Stomach (tissue), 4 donors: ENCODE data around the gene HOXB3.

Experiments
- POLR2A ChIP-seq, 4 donors: fragments of 450-650 bp; IDR thresholded peaks; one replicate each; pipeline ENCODE4 v1.6.1; 2016; ENCODE audit warnings: antibody characterized with exemption in 4 of 4, control low read depth in 2 of 4, mild to moderate bottlenecking in 1 of 4, moderate library complexity in 1 of 4
- POLR2AphosphoS5 ChIP-seq, 3 donors: sonication (generic); formaldehyde crosslinking; IDR thresholded peaks; one replicate each; pipeline ENCODE4 v1.6.1; 2016; ENCODE audit warnings: antibody characterized with exemption in 3 of 3
- TF ChIP-seq, protein P1 (sequence below), 7 experiments: fragments of 450-650 bp in 4 of 7; fragments of 200-600 bp in 3 of 7; sonication (generic) in 3 of 7; IDR thresholded peaks; one replicate each; pipeline ENCODE4 v1.5.1; 2016 to 2019; ENCODE audit warnings: antibody characterized with exemption in 7 of 7, control low read depth in 2 of 7, mild to moderate bottlenecking in 1 of 7

- TF ChIP-seq, protein P1, sequence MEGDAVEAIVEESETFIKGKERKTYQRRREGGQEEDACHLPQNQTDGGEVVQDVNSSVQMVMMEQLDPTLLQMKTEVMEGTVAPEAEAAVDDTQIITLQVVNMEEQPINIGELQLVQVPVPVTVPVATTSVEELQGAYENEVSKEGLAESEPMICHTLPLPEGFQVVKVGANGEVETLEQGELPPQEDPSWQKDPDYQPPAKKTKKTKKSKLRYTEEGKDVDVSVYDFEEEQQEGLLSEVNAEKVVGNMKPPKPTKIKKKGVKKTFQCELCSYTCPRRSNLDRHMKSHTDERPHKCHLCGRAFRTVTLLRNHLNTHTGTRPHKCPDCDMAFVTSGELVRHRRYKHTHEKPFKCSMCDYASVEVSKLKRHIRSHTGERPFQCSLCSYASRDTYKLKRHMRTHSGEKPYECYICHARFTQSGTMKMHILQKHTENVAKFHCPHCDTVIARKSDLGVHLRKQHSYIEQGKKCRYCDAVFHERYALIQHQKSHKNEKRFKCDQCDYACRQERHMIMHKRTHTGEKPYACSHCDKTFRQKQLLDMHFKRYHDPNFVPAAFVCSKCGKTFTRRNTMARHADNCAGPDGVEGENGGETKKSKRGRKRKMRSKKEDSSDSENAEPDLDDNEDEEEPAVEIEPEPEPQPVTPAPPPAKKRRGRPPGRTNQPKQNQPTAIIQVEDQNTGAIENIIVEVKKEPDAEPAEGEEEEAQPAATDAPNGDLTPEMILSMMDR (IDR thresholded peaks at IDR 0.05) = no peak
- TF ChIP-seq POLR2AphosphoS5 (IDR thresholded peaks at IDR 0.05) (peak in 2 of 3 donors; percentile 35 to 52), POLR2A (IDR thresholded peaks at IDR 0.05) (no peak)
Measured at GRCh38 chr17:48579760-48580554, 10.1 kb downstream of the HOXB3 start.
